ENCODE measurements around the gene LY6G6F. TPM values are rescaled to one million over a fixed set of nuclear protein-coding genes. Genes with fewer than 3 reads are reported as not detected.

The LY6G6F gene
- total RNA-seq (not detected in 2 replicates), polyA plus RNA-seq (0.32 TPM in 1 of 2 replicates, not detected in the other), polyA minus RNA-seq (1.9 TPM in 1 of 2 replicates, not detected in the other)
- 2.3 TPM for total RNA-seq (2013)

- Histone ChIP-seq H3K27me3 (replicated peaks in 1 of 4; ENCODE audit: control extremely low read depth in 1 of 4, control insufficient read depth in 3 of 4, insufficient read depth in 4 of 4, low read length in 3 of 4) (peaks cover 0 to 6% (median 0%) of the 10 kb centered on the region in 4 experiments), H3K4me1 (ENCODE audit: control insufficient read depth in 2 of 2, insufficient read depth in 2 of 2, low read length in 2 of 2) (peaks cover 24 to 29% of the 10 kb centered on the region in 2 donors), H3K27ac (ENCODE audit: low read length in 2 of 2) (no peak within 1 kb of the TSS), H3K79me2 (ENCODE audit: control insufficient read depth, insufficient read depth, low read length) (peaks cover 14% of the 10 kb centered on the region), H4K20me1 (ENCODE audit: control insufficient read depth, insufficient read depth, low read length, poor library complexity, severe bottlenecking) (no peaks in the 10 kb centered on the region), H3K36me3 (replicated peaks in 1 of 2; ENCODE audit: control extremely low read depth in 1 of 2, control insufficient read depth in 1 of 2, extremely low read depth in 1 of 2, insufficient read depth in 2 of 2, low read length in 1 of 2) (no peaks in the 10 kb centered on the region), H3K4me2 (replicated peaks; ENCODE audit: low read depth, low read length, poor library complexity, severe bottlenecking) (no peak within 1 kb of the TSS), H3K9ac (ENCODE audit: low read length) (no peak within 1 kb of the TSS), H3K9me3 (ENCODE audit: control extremely low read depth in 1 of 3, control insufficient read depth in 2 of 3, insufficient read depth in 1 of 3, low read length in 2 of 3) (no peaks in the 10 kb centered on the region), H2AFZ (ENCODE audit: insufficient read depth, low read depth, low read length, poor library complexity, severe bottlenecking) (no peak within 1 kb of the TSS), H3K4me3 (ENCODE audit: control extremely low read depth in 1 of 5, extremely low read depth in 1 of 5, insufficient read depth in 1 of 5, low read depth in 2 of 5, low read length in 4 of 5) (no peak within 1 kb of the TSS)
- no peak for DNase-seq
- intact Hi-C loops (cut with micrococcal nuclease) = no loop called here
- Mint-ChIP-seq H3K4me1 (peaks cover 28% of the 10 kb centered on the region), H3K4me3 (no peak within 1 kb of the TSS), H3K9me3 (ENCODE audit: insufficient read depth) (no peaks in the 10 kb centered on the region), H3K27ac (no peak within 1 kb of the TSS), H3K27me3 (no peaks in the 10 kb centered on the region)
- ChIA-PET CTCF (no interaction called here), POLR2A (no interaction called here)
- no peak for ATAC-seq (ENCODE audit: low read depth)
- 83% methylated on average over 3 of the region's 3 CpGs for WGBS (ENCODE audit: insufficient coverage)
- TF ChIP-seq EZH2 (IDR thresholded peaks at IDR 0.05; ENCODE audit: borderline replicate concordance, insufficient read depth, low read depth, low read length, poor library complexity, severe bottlenecking) (no peak), CTCF (IDR thresholded peaks at IDR 0.05) (no peak)
These were observed at the start of gene LY6G6F for GRCh38 chr6:31706599-31706998. LY6G6F (plus strand) TSS chr6:31706866; CDS start chr6:31706907, 41 bp downstream.

- H3K9ac ChIP-seq (ENCODE audit: low read length) = no peak overlapping the region
- ATAC-seq (ENCODE audit: low read depth) = no peak
These were observed 49.1 kb upstream of the LY6G6F start for GRCh38 chr6:31657406-31658157.

More at GRCh38 chr6:31657406-31658157, 49.1 kb upstream of the LY6G6F start:
- Histone ChIP-seq H2AFZ (ENCODE audit: insufficient read depth, low read depth, low read length, poor library complexity, severe bottlenecking) (no peak overlapping the region), H4K20me1 (ENCODE audit: control insufficient read depth, insufficient read depth, low read length, poor library complexity, severe bottlenecking) (peaks cover 24% of the 10 kb centered on the region), H3K27me3 (replicated peaks in 1 of 4; ENCODE audit: control extremely low read depth in 1 of 4, control insufficient read depth in 3 of 4, insufficient read depth in 4 of 4, low read length in 3 of 4) (no peaks in the 10 kb centered on the region), H3K27ac (ENCODE audit: low read length in 2 of 2) (peak overlapping the region in 1 of 2 donors; percentile 25), H3K4me1 (ENCODE audit: control insufficient read depth in 2 of 2, insufficient read depth in 2 of 2, low read length in 2 of 2) (peaks cover 32 to 48% of the 10 kb centered on the region in 2 donors), H3K4me2 (replicated peaks; ENCODE audit: low read depth, low read length, poor library complexity, severe bottlenecking) (no peak overlapping the region), H3K9me3 (ENCODE audit: control extremely low read depth in 1 of 3, control insufficient read depth in 2 of 3, insufficient read depth in 1 of 3, low read length in 2 of 3) (no peaks in the 10 kb centered on the region), H3K79me2 (ENCODE audit: control insufficient read depth, insufficient read depth, low read length) (peaks cover 90% of the 10 kb centered on the region), H3K36me3 (replicated peaks in 1 of 2; ENCODE audit: control extremely low read depth in 1 of 2, control insufficient read depth in 1 of 2, extremely low read depth in 1 of 2, insufficient read depth in 2 of 2, low read length in 1 of 2) (peaks cover 0 to 32% of the 10 kb centered on the region in 2 experiments), H3K4me3 (ENCODE audit: control extremely low read depth in 1 of 5, extremely low read depth in 1 of 5, insufficient read depth in 1 of 5, low read depth in 2 of 5, low read length in 4 of 5) (no peak overlapping the region)
- no peak for TF ChIP-seq EZH2 (IDR thresholded peaks at IDR 0.05; ENCODE audit: borderline replicate concordance, insufficient read depth, low read depth, low read length, poor library complexity, severe bottlenecking)
- no peak for TF ChIP-seq CTCF (IDR thresholded peaks at IDR 0.05)
- CTCF ChIA-PET = interaction anchor here (0.6 to 1.1 kb wide), 3 partner anchors 33 to 172 kb away, joined by 3 to 4 read pairs (median 4); no protein-coding TSS in a partner anchor
- no peaks in the 10 kb centered on the region for H3K9me3 Mint-ChIP-seq (ENCODE audit: insufficient read depth)
- H3K4me3 Mint-ChIP-seq = peak overlapping the region; percentile 41
- intact Hi-C loops (cut with micrococcal nuclease) = loop anchor here (10.0 kb wide), 1 partner anchor 1443 kb away; the partner anchor contains the start of gene TRIM26
- H3K27ac Mint-ChIP-seq = peak overlapping the region; percentile 65
- no peaks in the 10 kb centered on the region for H3K27me3 Mint-ChIP-seq
- 92% methylated on average over 2 of the region's 6 CpGs for WGBS (ENCODE audit: insufficient coverage)
- POLR2A ChIA-PET = interaction anchor here (0.6 kb wide), 1 partner anchor 178 kb away, joined by 3 read pairs; no protein-coding TSS in a partner anchor
- no peak for DNase-seq
- peaks cover 59% of the 10 kb centered on the region for H3K4me1 Mint-ChIP-seq
